GM18508 (cell line): ENCODE measurements around the gene SCAF1.
"Not testable (repeated sequence)": the region's sequence is repeated elsewhere in the genome, so short reads cannot be mapped to it uniquely, and the experiment has no call there.

Experiments
- ATAC-seq: cut with Tn5 transposase; IDR thresholded peaks from one replicate; pipeline ENCODE4 v1.9.1; 2021; ENCODE audit warnings: moderate number of reproducible peaks; ENCODE audit not compliant: insufficient read depth, unreplicated experiment

Gene SCAF1

DNA sequence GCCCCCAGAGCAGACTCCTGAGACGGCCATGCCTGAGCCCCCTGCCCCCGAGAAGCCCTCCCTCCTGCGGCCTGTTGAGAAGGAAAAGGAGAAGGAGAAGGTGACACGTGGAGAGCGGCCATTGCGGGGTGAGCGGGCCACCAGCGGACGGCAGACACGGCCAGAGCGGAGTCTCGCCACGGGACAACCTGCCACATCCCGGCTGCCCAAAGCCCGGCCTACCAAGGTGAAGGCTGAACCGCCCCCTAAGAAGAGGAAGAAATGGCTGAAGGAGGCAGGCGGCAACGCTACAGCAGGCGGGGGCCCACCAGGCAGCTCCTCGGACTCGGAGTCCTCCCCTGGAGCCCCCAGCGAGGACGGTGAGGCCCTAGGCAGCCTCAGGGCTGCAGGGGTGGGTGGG lies 26.1 kb upstream of the SCAF1 start:
- no peak for ATAC-seq

GRCh38 chr19:49616532-49616931 lies 25.5 kb upstream of the SCAF1 start:
- ATAC-seq = no peak

DNA sequence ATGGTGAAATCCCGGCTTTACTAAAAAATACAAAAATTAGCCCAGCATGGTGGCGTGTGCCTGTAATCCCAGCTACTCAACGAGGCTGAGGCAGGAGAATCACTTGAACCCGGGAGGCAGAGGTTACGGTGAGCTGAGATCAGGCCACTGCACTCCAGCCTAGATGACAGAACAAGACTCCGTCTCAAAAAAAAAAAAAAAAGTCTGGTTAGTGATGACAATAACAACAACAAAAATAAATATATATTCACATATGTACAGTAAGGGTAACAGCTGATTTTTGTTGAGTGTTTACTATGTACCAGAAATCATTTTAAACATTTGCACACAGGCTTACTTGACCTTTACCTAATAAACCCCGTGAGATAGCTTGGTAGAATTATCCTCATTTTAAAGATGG lies 25.1 kb upstream of the SCAF1 start:
- ATAC-seq = no peak

- not testable (repeated sequence) for ATAC-seq
Measured at GRCh38 chr19:49617860-49618259, 24.1 kb upstream of the SCAF1 start.

GRCh38 chr19:49624967-49625910 lies 16.8 kb upstream of the SCAF1 start:
- ATAC-seq = no peak

- no peak for ATAC-seq
Measured at GRCh38 chr19:49626226-49626625, 15.8 kb upstream of the SCAF1 start.

- ATAC-seq = no peak
Measured at GRCh38 chr19:49629659-49630058, 12.3 kb upstream of the SCAF1 start.

GRCh38 chr19:49631014-49631588 lies 10.9 kb upstream of the SCAF1 start:
- ATAC-seq = no peak

DNA sequence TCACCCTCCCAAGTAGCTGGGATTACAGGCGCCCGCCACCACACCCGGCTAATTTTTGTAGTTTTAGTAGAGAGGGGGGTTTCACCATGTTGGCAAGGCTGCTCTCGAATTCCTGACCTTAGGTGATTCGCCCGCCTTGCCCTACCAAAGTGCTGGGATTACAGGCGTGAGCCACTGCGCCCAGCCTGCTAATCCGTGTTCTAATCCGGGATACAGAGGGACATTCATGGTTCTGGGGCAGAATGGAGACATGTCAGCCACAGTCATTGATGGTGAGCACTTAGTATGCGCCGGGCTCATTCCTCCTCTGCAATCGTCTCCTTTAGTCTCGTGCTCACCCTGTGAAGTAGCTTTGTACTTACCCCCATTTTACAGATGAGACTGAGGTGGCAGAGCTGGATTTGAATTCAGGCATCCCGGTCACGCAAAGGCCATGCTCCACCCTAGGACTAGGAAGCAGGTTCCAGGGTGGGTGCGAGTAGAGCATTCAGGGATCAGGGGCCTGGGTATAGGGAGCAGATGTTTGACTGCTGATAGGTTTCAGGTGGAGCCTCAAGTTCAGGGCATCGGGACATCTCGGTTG lies 10.3 kb upstream of the SCAF1 start:
- ATAC-seq = no peak

DNA sequence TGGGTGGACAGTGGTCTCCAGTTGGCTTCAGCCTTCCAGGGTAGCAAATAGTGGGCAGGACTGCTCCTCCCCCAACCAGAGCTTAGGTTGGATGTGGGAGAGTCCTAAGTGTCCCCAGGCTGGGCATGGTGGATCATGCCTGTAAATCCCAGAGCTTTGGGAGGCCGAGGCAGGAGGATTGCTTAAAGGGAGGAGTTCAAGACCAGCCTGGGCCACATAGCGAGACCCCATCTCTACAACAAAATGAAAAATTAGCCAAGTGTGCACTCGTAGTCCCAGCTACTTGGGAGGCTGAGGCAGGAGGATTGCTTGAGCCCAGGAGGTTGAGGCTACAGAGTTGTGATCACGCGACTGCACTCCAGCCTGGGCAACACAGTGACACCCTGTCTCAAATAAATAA lies 9.4 kb upstream of the SCAF1 start:
- ATAC-seq = no peak

DNA sequence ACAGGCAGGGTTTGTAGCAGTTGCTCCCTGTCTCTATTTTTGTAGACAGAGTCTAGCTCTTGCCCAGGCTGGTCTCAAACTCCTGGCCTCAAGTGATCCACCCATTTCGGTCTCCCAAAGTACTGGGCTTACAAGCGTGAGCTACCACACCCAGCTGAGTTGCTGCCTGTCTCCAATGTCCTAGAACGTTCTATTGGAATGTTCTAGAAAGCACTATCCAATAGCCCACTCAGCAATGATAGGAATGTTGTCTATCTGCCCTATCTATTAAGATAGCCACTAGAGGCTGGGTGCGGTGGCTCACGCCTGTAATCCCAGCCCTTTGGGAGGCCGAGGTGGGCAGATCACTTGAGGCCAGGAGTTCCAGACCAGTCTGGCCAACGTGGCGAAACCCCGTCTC lies 8.7 kb upstream of the SCAF1 start:
- not testable (repeated sequence) for ATAC-seq

GRCh38 chr19:49635530-49636232 lies 6.3 kb upstream of the SCAF1 start:
- ATAC-seq = no peak

GRCh38 chr19:49636233-49636932 lies 5.6 kb upstream of the SCAF1 start:
- no peak for ATAC-seq

- no peak for ATAC-seq
Measured at GRCh38 chr19:49637821-49638738, 3.9 kb upstream of the SCAF1 start.

DNA sequence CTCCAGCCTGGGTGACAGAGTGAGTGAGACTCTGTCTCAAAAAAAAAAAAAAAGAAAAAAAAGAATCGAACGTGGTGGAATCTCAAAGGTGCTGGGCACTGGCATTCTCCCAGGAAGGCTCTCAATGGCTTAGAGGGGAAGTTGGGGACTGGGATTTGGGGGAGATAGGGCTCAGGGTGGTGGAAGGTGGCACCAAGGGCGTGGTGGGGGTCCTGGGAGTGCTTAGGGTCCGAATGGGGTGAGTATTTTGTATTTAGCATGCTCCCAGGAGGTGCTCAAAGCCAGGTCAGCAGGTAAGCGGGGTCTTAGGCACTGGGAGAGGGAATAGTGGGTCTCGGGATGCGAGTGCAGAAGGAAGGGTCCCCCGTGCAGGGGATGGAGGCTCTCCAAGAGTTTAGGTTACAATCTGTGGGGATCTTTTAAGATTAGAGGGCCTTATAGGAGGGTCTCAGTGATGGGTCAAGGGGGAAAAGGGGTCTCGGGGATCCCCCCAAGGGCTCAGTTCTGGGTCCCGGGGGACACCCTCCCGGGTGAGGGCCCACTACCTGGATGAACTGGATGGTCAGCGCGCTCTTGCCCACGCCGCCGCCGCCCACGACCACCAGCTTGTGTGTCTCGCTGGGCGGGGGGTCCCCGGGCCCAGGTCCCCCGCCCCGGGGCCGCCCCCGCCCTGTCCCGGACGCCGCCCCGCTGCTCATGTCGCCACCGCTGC lies 2.5 kb upstream of the SCAF1 start:
- ATAC-seq = no peak

GRCh38 chr19:49640113-49640898 lies 1.7 kb upstream of the SCAF1 start, which contains the start of gene RRAS:
RRAS (minus strand) TSS chr19:49640143; CDS start chr19:49640098, 45 bp downstream.
- ATAC-seq = peak; percentile 57

DNA sequence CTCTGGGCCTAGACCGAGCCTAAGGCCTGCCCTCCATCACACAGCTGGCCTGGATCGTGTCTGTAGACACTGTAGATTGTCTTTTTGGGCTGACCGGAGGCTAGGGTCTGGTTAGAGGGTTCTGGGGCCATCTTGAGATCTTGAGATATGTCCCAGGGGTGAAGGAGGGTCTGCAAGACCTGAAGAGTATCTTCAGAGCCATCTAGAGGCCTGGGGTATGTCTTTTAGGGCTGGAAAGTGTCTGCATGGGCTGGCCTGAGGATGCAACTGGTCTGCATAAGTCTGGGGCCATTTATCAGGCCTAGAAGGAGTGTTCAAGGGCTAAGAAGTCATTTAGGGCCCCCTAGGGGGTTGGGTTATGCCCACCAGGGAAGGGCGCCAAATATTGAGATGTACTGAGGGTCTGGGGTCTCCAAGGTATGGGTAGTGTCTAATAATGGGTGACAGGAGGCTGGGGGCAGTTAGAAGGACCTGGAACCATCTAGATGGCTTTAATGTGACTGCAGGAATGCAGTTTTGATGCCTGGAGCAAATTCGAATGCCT lies 555 bp downstream of the SCAF1 start:
- ATAC-seq = no peak
